Activated CD4-positive, CD25-positive, alpha-beta regulatory T cell (primary cell): ENCODE data around the gene MYO5B.
"Not testable (repeated sequence)": the region's sequence is repeated elsewhere in the genome, so short reads cannot be mapped to it uniquely, and the experiment has no call there.

Source experiments
- DNase-seq, 4 experiments: peaks; one replicate each; lab custom pipeline; 2025; lab: John Stamatoyannopoulos, UW

The MYO5B gene

GRCh38 chr18:50099725-50100407, 95.1 kb downstream of the MYO5B start:
- DNase-seq, result no peak

DNA sequence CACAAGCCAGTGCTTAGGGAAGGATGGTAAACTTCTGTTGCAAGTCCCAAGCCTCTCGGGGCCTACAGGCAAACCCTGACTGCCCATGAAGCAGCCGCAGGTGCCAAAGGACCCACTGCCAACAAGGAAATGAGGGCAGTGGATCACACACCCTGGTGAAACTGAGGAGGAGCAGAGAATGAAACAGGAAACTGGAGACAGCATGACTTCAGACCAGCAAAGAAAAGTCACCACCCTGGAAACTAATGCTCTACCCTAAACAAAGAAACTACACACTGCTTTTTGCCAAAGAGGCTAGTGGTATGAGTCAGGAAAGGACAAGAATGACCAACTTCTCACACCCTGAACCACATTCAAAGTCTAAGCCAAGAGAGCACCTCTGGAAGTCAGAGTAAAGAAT, 97.2 kb downstream of the MYO5B start:
- DNase-seq, result no peak

DNA sequence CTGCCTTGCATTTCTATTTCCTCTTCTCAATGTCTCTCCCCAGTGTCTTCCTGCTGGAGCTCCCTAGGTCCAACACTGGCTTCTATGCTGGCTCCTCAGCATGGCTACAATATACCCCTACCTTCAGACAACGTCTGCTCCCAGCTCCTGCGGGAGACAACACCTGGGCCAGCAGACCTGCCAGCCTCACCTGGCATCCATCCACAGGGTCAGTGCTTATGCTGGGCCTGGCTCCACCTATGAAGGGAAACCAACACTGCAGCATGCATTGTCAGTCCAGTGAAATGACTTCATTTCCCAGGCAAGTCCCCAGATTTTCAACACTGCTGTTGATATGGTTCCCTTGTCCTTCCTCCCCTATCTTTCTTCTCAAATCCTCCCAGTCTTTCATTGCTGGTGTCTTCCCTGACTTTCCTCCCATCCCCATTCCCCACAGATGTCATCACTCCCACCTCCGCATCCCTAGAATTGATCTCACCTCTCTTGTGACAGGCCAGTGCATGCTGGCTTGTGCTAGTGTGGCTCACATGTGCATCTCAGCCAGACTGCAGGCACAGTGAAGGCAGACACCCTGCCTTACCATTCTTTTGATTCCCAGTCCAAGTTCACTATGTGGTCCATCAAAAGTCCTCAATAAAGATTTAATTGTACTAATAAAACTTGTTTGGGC, 98.0 kb downstream of the MYO5B start:
- DNase-seq, result no peak

- not testable (repeated sequence) for DNase-seq
These were observed 100.2 kb downstream of the MYO5B start for GRCh38 chr18:50094786-50095185.

DNA sequence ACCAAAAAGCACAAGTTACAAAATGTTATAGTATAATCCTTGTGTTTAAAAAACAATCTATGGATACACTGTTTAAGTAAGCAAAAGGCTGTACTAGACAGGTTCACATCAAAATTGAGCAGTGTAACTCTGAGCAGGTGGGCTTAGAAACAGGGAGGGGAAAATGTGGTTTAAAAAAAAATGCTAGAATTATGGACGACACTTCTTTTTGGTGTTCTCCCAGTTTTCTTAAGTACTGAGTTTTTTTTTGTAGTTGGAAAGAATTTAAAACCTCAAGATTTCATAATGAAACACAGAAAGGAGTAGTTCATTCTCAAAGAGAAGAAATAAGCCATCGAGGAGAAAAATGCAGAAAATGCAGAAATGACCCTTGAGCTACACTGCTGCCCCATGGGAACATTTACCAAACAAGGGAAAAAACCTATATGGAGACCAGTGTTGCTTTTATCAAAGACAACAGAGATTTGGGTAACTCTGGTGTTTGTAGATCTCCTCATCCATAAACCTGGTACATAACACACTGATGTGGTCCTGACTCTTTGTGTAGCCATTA, 100.7 kb downstream of the MYO5B start:
- DNase-seq, result no peak

DNA sequence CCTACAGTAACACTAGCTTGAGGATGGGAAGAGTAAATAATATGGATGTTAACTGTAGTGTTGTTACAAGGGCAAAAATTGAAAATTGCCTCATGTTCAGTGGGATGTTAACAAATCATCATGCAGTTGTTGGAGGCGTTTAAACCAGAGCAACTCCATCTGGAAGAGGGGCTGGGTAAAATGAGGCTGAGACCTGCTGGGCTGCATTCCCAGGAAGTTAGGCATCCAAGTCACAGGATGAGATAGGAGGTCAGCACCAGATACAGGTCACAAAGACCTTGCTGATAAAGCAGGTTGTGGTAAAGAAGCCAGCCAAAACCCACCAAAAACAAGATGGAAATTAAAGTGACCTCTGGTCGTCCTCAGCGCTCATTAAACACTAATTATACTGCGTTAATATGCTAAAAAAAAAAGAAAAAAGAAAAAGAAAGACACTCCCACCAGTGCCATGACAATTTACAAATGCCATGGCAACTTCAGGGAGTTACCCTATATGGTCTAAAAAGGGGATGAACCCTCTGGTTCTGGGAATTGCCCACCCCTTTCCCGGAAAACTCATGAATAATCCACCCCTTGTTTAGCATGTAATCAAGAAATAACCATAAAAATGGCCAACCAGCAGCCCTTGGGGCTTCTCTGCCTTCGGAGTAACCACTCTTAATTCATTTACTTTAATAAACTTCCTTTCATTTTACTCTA, 101.4 kb downstream of the MYO5B start:
- no peak for DNase-seq

DNA sequence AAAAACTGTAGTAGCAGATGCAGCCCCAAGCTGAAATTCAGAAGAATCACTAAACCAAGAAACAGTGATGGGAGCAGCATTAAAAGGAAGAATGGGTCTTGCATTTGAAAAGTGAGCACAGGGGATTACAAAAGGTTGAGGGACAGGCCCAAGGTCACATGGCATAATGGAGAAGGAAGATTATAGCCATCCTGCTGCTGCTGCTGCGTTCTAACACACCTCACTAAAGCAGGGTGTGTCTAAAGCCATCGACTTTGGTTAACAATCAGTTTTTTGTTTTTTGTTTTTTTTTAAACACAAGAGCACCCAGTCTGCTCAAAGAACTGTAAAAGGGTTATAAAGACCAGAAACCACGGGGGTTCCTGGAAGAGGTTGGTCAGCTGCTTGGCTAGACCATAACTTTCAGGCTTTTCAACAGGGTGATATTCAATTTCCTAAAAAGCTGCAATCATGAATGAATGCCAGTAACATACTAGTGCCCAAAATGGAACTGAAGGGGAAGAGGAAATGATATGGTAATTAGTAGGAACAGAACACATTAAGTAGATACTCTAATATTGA, 102.6 kb downstream of the MYO5B start:
- no peak for DNase-seq

DNA sequence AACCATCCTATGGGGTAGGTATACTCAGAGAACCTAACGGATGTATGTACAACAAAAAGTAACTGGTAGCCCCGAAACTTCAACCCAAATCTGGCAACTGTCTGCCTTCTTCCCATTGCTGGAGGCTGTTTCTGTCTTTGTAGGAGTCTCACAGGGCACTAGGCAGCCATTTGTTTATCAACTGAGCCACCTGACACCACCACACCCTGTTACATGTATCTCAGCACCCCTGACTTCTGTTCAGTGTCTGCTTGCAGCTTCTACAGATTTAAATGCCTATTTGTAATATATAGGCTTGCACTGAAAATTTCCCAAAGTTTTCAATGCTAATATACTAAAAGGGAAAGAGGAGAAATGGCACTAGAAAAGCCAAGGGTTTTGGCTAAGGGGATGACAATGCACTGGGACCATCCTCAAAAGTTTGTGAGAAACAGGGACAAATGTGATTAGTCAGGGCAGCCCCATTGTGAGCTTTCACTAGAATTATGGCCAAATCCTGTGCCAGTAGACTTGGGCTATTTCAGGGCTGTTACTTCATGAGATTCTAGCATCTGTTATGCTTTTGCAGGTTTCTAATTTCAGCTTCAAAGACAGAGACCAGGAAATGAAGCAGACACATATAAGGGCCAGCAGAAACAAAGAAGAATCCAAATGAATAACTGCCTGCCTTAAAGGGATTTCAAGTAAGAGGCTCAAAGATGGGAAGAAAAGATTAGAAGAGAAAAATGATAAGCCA, 103.3 kb downstream of the MYO5B start:
- no peak for DNase-seq

GRCh38 chr18:50090370-50091312, 104.3 kb downstream of the MYO5B start:
- no peak for DNase-seq

DNA sequence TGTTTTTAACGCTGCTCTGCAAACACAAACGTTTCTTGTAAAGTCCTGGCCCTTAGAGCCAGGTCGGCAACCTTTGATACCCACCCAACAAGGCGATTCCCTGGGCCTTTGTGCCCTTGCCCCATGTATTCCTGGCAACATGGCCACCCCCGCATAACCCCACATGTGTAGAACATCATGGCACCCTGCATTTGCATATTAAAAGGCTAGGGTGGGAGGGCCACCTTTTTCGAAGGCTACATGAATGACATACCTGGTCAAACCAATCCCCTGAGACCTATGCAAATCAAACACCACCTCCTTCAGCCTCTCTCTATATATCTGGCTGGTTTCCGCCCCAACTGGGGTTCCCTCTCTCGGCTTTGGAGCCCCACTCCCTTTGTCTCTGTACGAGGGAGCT, 105.2 kb downstream of the MYO5B start:
- DNase-seq, result no peak

DNA sequence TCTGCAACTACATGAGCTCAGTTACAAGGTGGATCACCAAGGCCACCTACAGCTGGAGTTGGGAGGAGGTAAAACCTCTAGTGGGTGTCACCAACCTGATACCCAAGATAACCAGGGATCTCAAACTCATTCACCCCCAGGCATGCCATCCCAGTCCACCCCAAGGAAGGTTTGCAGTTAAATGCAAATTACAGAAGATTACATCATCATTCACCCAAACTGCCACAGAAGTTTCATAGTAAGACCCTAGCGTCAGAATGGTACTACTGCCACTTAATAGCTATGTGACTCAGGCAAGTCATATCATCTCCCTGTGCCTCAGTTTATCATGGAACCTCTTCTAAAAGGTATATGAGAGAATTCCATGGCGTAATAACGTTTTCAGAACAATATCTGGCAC, 111.2 kb downstream of the MYO5B start:
- no peak for DNase-seq

DNA sequence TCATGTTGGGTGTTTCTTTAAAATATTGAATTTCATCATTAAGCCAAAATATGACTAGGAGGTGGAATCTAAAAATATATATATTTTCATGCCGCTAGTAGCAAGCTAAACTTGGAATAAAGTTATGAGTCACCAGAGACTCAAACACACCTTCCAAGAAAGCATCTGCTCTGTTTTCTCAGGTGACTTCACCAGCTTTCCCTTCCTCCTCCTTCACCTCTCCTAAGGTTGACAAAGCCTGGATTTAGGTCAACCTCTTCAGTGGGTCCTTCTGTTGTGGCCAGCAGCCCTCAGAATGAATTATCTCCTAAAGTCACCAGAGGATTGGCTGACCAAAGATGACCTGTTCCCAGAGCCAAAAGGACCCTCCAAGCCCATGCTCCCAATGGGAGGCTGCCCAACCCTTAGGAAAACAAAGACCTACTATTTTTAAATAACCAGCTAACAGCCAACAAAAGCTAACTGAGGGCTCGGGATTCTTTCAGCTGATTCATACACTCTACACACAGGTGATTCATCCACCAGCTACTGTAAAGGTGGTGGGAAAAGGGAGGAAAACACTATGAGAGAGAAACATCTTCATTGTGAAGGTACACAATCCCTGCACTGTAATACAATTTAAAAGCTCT, 113.9 kb downstream of the MYO5B start:
- DNase-seq, result no peak

DNA sequence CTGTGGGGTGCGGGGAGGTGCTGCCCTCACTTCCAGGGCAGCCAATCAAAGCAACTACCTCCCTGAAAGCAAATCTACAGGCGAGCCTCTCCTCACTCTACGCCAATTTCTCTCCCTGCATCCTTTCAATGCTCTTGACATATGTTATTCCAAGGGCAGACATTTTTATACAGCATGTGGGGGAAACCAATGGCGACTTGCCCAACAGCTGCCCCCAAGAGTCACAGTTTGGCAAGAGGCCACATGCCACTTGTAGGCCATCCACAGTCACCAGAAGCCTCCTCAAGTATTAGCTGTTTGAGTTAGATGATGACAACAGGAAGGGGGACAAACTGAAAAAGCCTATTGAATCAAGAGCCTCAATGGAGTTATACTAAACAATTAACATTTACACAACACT, 114.6 kb downstream of the MYO5B start:
- no peak for DNase-seq

GRCh38 chr18:50079571-50080295, 115.2 kb downstream of the MYO5B start:
- no peak for DNase-seq

DNA sequence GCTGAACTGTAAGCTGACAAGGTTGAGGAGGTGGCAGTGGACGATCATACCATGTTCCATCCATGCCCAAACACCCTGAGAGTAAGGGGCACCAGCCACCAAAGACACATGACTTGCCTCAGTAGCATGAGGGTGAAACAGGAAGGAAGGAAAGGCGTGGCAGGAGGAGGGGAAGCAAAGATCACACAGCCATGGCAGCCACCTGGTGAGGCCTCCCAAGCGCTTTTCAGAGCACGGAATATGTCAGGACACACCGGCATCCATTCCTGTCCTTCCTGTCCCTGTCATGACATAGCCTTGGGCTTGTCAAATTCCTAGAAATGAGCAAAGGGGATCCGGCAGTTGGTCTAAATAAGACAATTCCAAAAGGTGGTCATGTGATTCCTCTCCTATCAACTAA, 118.7 kb downstream of the MYO5B start:
- DNase-seq, result no peak

- no peak for DNase-seq
These were observed 119.2 kb downstream of the MYO5B start for GRCh38 chr18:50075772-50076171.

DNA sequence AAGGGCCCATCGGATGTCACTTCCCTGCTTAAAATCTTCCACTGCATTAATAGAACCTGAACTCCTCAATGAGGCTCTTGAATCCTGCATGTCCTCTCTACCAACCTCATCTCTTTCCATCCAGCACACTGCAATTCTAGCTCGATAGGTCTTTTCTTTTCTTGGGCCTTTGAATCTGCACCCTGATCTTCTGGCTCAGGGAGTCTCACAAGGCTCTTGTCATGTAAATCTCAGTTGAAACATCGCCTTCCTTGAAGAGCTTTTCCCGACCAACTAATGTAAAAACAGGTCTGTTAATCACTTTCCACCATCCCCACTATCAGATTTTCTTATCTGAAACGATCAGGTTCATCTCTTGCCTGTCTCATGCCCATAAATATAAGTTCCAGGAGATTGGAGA, 120.5 kb downstream of the MYO5B start:
- DNase-seq, result no peak

GRCh38 chr18:50073319-50073718, 121.6 kb downstream of the MYO5B start:
- no peak for DNase-seq

- DNase-seq, result no peak
These were observed 122.8 kb downstream of the MYO5B start for GRCh38 chr18:50072146-50072545.

DNA sequence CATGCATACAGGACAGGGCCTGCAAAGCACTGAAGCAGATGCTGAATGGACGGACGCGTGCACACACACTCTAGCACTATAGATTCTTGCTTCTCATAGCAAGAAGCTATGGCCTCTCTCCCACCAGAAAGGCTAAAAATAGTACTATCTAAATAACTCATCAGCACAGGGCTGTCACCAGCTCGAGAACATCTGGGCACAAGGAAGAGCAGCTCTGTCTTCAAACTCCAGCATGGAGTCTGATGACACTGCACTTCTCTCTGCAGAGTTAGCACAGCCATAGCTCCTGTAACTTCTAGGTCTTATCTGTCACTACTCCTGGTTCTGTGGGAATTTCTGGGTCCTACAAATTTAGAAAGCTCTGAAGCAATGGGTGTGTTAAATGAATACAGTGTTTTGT, 123.5 kb downstream of the MYO5B start:
- DNase-seq, result no peak
